A673 (cell line): Measurements from ENCODE around the gene MCAT.

Experiments
- EZH2 ChIP-seq: fragments of 200-600 bp; sonication (generic); IDR thresholded peaks from 2 replicates; pipeline ENCODE4 v1.6.1; 2017; ENCODE audit warnings: borderline replicate concordance, low read depth, mild to moderate bottlenecking, mixed read lengths, antibody characterized with exemption, low read length; ENCODE audit not compliant: poor library complexity, severe bottlenecking
- TF ChIP-seq, protein P1 (sequence below): fragments of 300-800, 200-600 bp; sonication (generic); conservative IDR thresholded peaks from 2 replicates; pipeline ENCODE4 v1.5.1; 2017; ENCODE audit warnings: low read depth, mild to moderate bottlenecking, antibody characterized with exemption, low read length, moderate library complexity, mixed read lengths

DNA sequence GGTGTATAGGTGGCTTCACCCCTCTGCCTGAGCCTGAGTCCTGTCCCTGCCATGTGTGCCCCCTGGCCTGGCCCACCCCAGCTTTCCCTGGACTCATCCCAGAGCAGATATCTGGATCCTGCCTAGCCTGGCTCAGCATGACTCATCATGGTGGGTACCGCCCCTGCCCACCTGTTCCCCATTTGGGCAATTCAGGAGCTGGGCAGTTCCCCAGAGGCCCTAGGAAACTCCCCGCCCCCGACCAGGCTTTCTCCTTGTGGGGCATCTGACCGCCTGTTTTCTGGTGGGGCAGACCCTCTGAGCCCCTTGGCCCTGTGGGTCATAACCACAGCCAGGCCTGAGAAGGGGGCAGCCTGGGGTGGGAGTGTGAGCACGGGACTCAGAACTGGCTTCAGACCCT, 12.6 kb upstream of the MCAT start:
- TF ChIP-seq, protein P1, sequence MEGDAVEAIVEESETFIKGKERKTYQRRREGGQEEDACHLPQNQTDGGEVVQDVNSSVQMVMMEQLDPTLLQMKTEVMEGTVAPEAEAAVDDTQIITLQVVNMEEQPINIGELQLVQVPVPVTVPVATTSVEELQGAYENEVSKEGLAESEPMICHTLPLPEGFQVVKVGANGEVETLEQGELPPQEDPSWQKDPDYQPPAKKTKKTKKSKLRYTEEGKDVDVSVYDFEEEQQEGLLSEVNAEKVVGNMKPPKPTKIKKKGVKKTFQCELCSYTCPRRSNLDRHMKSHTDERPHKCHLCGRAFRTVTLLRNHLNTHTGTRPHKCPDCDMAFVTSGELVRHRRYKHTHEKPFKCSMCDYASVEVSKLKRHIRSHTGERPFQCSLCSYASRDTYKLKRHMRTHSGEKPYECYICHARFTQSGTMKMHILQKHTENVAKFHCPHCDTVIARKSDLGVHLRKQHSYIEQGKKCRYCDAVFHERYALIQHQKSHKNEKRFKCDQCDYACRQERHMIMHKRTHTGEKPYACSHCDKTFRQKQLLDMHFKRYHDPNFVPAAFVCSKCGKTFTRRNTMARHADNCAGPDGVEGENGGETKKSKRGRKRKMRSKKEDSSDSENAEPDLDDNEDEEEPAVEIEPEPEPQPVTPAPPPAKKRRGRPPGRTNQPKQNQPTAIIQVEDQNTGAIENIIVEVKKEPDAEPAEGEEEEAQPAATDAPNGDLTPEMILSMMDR, result no peak
- no peak for TF ChIP-seq EZH2
